Upper lobe of left lung (tissue), 4 donors: ENCODE data around the gene TTC7B.

Experiments
- CTCF ChIP-seq, 6 experiments: fragments of 450-650 bp in 4 of 6; fragments of 200-600 bp in 2 of 6; sonication (generic) in 2 of 6; IDR thresholded peaks; one replicate each; pipeline ENCODE4 v1.5.1; 2016 to 2019; ENCODE audit warnings: antibody characterized with exemption in 6 of 6
- EP300 ChIP-seq, 4 donors: sonication (generic); formaldehyde crosslinking; IDR thresholded peaks; one replicate each; pipeline ENCODE4 v1.5.1; 2017; ENCODE audit warnings: antibody characterized with exemption in 4 of 4, control low read depth in 2 of 4
- POLR2A ChIP-seq, 4 donors: fragments of 450-650 bp; IDR thresholded peaks; one replicate each; pipeline ENCODE4 v1.5.1; 2016 to 2017; ENCODE audit warnings: antibody characterized with exemption in 4 of 4, mild to moderate bottlenecking in 2 of 4
- POLR2AphosphoS5 ChIP-seq, 2 donors: sonication (generic); formaldehyde crosslinking; IDR thresholded peaks; one replicate each; pipeline ENCODE4 v1.5.1; 2017; ENCODE audit warnings: antibody characterized with exemption in 2 of 2

GRCh38 chr14:90569606-90570387 is 246.4 kb downstream of the TTC7B start:
- TF ChIP-seq CTCF (IDR thresholded peaks at IDR 0.05) (no peak), POLR2AphosphoS5 (IDR thresholded peaks at IDR 0.05) (no peak), POLR2A (IDR thresholded peaks at IDR 0.05) (no peak), EP300 (IDR thresholded peaks at IDR 0.05) (no peak)
